Measurements from ENCODE around the gene USP32.
"Not testable (repeated sequence)": the region's sequence is repeated elsewhere in the genome, so short reads cannot be mapped to it uniquely, and the experiment has no call there.

Gene USP32

GRCh38 chr17:60218774-60219173 lies 173.2 kb downstream of the USP32 start:
- not testable (repeated sequence) for DNase-seq

- DNase-seq = not testable (repeated sequence)
Measured at GRCh38 chr17:60215895-60216294, 176.0 kb downstream of the USP32 start.

- not testable (repeated sequence) for DNase-seq
Measured at GRCh38 chr17:60211282-60211681, 180.7 kb downstream of the USP32 start.

GRCh38 chr17:60208302-60208701 lies 183.6 kb downstream of the USP32 start:
- DNase-seq = not testable (repeated sequence)

- DNase-seq = not testable (repeated sequence)
Measured at GRCh38 chr17:60205782-60206181, 186.2 kb downstream of the USP32 start.

- not testable (repeated sequence) for DNase-seq
Measured at GRCh38 chr17:60198630-60199029, 193.3 kb downstream of the USP32 start.

- DNase-seq = not testable (repeated sequence)
Measured at GRCh38 chr17:60194141-60194540, 197.8 kb downstream of the USP32 start.

- DNase-seq = no peak
Measured at GRCh38 chr17:60193482-60193881, 198.5 kb downstream of the USP32 start.

GRCh38 chr17:60193032-60193431 lies 198.9 kb downstream of the USP32 start:
- not testable (repeated sequence) for DNase-seq

GRCh38 chr17:60190032-60190431 lies 201.9 kb downstream of the USP32 start:
- DNase-seq = not testable (repeated sequence)

GRCh38 chr17:60188759-60189158 lies 203.2 kb downstream of the USP32 start:
- no peak for DNase-seq

GRCh38 chr17:60186846-60187745 lies 204.8 kb downstream of the USP32 start:
- not testable (repeated sequence) for DNase-seq

GRCh38 chr17:60186372-60186771 lies 205.6 kb downstream of the USP32 start:
- DNase-seq = not testable (repeated sequence)

GRCh38 chr17:60180380-60180779 lies 211.6 kb downstream of the USP32 start:
- DNase-seq = not testable (repeated sequence)

GRCh38 chr17:60178180-60178579 lies 213.8 kb downstream of the USP32 start:
- DNase-seq = not testable (repeated sequence)

GRCh38 chr17:60176763-60177162 lies 215.2 kb downstream of the USP32 start:
- DNase-seq = not testable (repeated sequence)

- not testable (repeated sequence) for DNase-seq
Measured at GRCh38 chr17:60174767-60175166, 217.2 kb downstream of the USP32 start.

- DNase-seq = no peak
Measured at GRCh38 chr17:60174035-60174434, 217.9 kb downstream of the USP32 start.

- DNase-seq = no peak
Measured at GRCh38 chr17:60173304-60173819, 218.6 kb downstream of the USP32 start.

- DNase-seq = no peak
Measured at GRCh38 chr17:60171753-60172079, 220.2 kb downstream of the USP32 start.

- DNase-seq = no peak
Measured at GRCh38 chr17:60170835-60171752, 220.8 kb downstream of the USP32 start.

GRCh38 chr17:60169921-60170817 lies 221.8 kb downstream of the USP32 start:
- peak; percentile 50 for DNase-seq
